GM20431 (cell line): ENCODE measurements around the gene LIMA1.
"Not testable (repeated sequence)": the region's sequence is repeated elsewhere in the genome, so short reads cannot be mapped to it uniquely, and the experiment has no call there.

ENCODE experiments used
- in situ Hi-C: fragments of 300-500 bp; cut with MseI, MboI; formaldehyde crosslinking; loops from one replicate; pipeline ENCODE4 v1.15.0; 2020; ENCODE audit warnings: low sequenced_read_pairs; ENCODE audit not compliant: unreplicated experiment

The LIMA1 gene

DNA sequence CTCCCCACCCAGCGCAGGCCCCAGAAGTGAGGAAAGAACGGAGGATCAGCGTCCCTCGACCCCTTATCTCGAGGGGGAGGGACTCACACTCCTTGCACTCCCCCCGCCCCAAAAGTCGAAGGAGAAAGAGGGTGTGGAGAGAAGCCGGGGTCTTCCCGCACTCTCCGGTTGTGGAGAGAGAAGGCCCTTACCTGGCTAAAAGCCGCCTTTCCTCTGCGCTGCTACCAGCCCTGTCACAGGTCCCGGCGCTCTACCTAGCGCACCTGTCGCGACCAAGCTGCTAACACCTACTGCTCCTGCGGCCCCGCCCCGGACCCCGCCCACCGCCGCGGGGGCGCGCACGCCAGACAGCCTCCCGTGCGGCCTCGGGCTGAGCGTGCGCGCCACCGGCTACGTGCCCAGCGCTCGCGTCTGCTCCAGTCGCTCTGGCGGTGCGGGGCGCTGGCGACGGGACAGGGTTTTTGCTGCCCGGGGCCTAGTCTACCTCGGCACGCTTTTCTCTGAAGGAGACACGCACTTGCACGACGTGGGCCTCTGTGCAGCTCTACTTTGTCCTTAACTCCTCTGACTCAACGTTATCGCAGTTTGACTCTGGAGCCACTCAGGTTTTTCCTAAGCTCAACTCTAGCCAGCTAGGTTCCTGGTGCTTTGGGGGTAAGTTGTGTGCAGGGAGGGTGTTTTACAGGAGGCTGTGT is at the start of gene LIMA1:
Gene LIMA1 (minus strand): TSS at position 292 of the 695 bp plus-strand sequence. CDS start 34,769 bp downstream, outside the sequence.
- in situ Hi-C loops: no loop called here

GRCh38 chr12:50331745-50332144 is 48.4 kb upstream of the LIMA1 start:
- in situ Hi-C loops: no loop called here

GRCh38 chr12:50328664-50329063 is 45.3 kb upstream of the LIMA1 start:
- in situ Hi-C loops: not testable (repeated sequence)

DNA sequence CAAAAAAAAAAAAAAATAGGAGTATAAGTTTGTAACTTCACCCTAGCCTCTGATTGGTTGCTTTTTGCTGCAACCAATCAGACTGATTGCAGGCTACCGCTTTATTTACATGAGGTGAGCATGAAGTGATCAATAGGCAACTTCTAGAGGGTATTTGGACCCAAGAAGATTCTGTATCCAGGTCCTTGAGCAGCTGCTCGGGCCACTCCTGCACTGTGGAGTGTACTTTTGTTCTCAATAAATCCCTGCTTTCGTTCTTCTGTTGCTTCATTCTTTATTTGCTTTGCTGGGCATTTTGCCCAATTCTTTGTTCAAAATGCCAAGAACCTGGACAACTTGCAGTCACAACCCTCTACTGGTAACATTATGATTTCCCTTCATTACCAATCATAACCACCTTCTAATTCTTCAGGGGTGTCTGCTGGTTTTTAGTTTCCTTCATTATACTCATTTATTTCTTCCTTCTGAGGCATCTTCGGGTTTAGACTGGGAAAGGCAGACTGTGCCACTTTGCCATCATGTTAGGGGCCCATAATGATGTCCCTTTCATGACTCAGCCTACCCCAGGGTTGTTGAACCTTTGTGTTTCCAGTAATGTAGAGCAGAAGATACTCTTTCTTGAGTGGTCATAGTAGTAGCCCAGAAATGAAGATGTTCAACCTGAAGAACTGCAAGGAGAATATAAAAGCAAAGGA is 43.4 kb upstream of the LIMA1 start:
- in situ Hi-C loops: no loop called here

GRCh38 chr12:50325890-50326391 is 42.6 kb upstream of the LIMA1 start:
- in situ Hi-C loops: no loop called here

GRCh38 chr12:50324770-50325169 is 41.5 kb upstream of the LIMA1 start:
- in situ Hi-C loops: not testable (repeated sequence)

DNA sequence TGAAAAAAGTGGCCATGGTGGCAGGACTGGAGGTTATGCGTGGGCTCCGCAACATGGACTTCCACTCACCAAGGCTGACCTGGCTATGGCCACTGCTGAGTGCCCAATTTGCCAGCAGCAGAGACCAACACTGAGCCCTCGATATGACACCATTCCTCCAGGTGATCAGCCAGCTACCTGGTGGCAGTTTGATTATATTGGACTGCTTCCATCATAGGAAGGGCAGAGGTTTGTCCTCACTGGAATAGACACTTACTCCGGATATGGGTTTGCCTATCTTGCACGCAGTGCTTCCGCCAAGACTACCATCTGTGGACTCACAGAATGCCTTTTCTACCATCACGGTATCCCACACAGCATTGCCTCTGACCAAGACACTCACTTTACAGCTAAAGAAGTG is 40.8 kb upstream of the LIMA1 start:
- in situ Hi-C loops: not testable (repeated sequence)

DNA sequence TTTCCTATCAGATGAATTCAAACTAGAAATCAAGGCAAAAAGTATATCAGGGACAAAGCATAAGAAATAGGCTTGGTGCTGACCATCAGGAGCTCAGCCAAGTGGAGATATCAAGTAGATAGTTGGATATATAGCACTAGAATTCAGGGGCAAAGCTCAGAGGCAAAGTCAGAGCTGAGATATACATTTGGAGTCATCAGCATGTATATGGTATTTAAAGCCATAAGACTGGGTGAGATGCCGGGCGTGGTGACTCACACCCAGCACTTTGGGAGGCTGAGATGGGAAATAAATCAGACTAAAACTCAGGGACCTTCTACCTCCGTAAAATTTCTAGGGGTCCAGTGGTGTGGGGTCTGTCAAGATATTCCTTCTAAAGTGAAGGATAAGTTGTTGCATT is 38.9 kb upstream of the LIMA1 start:
- in situ Hi-C loops: no loop called here

GRCh38 chr12:50317203-50317602 is 33.9 kb upstream of the LIMA1 start:
- in situ Hi-C loops: no loop called here

DNA sequence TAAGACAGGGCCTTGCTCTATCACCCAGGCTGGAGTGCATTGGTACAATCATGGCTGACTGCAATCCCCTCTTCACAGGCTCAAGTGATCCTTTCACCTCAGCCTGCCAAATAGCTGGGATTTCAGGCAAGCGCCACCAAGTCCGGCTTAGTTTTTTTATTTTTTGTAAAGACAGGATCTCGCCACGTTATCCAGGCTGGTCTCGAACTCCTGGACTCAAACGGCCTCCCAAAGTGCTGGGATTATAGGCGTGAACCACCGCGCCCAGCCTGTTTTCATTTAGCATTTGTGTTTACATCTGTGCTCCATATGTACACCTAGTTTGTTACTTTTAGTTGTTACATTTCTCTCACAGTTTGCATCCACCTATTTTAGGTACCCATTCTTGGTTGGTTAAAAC is 32.5 kb upstream of the LIMA1 start:
- in situ Hi-C loops: no loop called here

DNA sequence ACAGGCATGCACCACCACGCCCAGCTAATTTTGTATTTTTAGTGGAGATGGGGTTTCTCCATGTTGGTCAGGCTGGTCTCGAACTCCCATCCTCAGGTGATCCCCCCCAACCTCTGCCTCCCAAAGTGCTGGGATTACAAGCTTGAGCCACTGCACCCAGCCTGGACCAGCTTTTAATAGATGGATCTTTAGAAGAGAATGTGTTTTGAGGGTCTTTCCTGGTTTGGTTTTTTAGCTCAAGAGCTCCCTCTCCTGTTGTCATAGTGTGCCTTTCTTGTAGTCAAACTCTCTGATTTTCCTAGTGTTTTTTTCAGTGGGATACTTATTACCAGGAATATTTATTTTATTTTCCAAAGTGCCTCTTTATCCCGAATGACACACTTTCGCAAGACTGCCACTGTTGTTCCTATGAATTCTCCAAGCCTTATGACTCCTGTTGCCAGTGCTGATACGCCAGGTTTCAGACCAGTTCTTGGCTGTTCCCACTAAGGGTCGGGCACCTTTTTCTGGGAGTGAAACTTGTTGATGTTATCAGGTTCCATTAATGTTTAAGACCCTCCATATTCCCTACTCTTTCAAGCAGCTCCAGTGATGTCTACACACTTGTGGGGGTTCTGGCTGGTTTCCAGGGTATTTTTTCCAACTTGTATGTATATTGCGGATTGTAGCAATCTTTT is 31.5 kb upstream of the LIMA1 start:
- in situ Hi-C loops: no loop called here

GRCh38 chr12:50313971-50314370 is 30.7 kb upstream of the LIMA1 start:
- in situ Hi-C loops: not testable (repeated sequence)

GRCh38 chr12:50313256-50313931 is 30.1 kb upstream of the LIMA1 start:
- in situ Hi-C loops: no loop called here

DNA sequence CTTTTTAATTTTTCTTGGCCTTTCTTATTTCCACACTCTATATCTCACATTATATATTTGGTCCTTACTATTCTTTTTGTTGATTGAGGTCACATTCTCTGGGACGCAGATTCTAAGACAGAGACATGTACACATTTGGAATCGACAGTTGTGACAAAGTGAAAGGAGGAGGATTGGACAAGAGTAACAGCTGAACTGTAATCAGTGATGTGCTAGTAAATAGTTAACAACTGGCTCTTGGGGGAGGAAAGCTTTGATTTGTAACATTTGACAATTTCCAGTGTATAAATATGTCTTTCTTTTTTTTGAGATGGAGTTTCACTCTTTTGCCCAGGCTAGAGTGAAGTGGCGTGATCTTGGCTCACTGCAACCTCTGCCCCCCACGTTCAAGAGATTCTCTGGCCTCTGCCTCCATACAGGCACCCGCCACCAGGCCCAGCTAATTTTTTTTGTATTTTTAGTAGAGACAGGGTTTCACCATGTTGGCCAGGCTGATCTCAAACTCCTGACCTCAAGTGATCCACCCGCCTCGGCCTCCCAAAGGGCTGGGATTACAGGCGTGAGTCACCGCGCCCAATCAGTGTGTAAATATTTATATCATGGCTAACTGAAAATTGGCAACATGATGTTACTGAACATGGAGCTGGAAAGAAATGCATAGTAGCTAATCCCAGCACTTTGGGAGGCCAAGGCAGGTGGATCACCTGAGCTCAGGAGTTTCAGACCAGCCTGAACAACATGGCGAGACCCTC is 28.7 kb upstream of the LIMA1 start:
- in situ Hi-C loops: not testable (repeated sequence)

GRCh38 chr12:50309950-50310349 is 26.6 kb upstream of the LIMA1 start:
- in situ Hi-C loops: no loop called here

GRCh38 chr12:50302686-50303085 is 19.4 kb upstream of the LIMA1 start:
- in situ Hi-C loops: no loop called here

DNA sequence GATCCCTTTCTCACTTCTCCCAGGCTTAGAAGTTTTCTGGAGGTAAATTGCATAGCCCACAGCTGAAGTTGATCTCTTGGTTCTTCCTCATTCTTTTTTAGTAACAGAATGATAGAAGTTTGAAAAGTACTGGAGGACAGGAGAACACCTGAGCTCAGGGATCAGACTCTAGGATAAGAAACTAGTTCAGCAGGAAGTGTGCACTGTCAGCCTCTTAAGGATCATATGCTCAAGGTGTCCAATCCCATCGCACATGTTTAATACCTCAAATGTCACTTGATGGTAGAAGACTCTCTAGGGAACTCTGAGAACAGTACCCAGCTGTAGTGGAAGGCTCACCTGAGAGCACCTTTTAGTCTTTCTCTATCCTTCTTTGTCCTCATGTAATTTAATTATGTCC is 14.7 kb upstream of the LIMA1 start:
- in situ Hi-C loops: no loop called here

DNA sequence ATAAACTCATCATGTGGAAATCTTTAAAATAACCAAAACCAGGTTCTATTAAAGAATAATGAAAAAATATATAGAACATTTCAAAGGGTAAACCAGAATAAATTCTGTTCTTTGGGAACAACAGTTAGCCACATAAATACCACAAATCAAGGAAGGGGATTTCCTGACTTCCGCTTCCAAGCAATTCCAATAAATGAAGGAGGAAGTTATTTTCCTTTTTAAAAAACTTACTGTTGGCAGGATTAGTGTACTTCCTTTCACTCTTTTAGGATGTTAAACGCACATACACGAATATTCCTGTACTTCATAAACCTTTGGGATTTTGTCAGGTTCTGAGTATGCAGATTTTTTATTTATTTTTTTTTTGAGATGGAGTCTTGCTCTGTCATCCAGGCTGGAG is 13.7 kb upstream of the LIMA1 start:
- in situ Hi-C loops: no loop called here

- in situ Hi-C loops: no loop called here
Measured at GRCh38 chr12:50296554-50296953, 13.2 kb upstream of the LIMA1 start.

GRCh38 chr12:50291377-50291776 is 8.1 kb upstream of the LIMA1 start:
- in situ Hi-C loops: no loop called here
